AG04449 (cell line): ENCODE results near the gene TTC23L.

Source experiments
- CTCF ChIA-PET: fragments of 350-600 bp; formaldehyde crosslinking; extraction: SDS; loops from one replicate; lab custom pipeline; 2021; ENCODE audit warnings: antibody characterized with exemption; lab: Yijun Ruan, JAX
- POLR2A ChIA-PET: fragments of 400-600, 350-600 bp; formaldehyde crosslinking; extraction: SDS; loops from one replicate; lab custom pipeline; 2020; ENCODE audit warnings: antibody characterized with exemption, inconsistent platforms; lab: Yijun Ruan, JAX
- DNase-seq: peaks from one replicate; pipeline ENCODE4 v3.0.0-alpha.2; 2010; ENCODE audit warnings: low read depth, low spot score
- H3K4me3 ChIP-seq: 2 replicates; pipeline ENCODE4 v1.5.1; 2011; ENCODE audit warnings: low read depth, mild to moderate bottlenecking, control low read depth, low read length
- CTCF ChIP-seq: IDR thresholded peaks from one replicate; pipeline ENCODE4 v1.5.1; 2011; ENCODE audit warnings: mild to moderate bottlenecking, moderate library complexity, low read length, control low read depth, inconsistent platforms; ENCODE audit not compliant: insufficient read depth; ENCODE audit errors: missing control alignments

TTC23L gene

DNA sequence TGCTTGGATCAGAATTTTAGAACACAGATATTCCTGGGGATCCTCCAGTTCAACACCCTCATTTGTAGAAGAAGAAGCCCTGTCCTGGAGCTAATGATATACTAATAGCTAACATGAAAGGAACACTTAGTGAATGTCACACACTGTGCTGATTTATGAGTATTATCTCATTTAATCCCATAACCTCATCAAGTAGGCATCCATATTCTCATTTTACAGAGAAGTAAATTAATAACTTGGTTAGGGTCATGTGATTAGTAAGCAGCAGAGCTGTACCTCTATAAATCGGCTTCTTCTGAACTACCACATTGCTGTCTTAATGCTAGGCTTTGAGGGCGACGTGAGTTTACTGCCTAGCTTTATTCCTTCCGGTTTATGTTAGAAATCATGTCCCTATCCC is 6.0 kb downstream of the TTC23L start:
- TF ChIP-seq CTCF: no peak
- no peak overlapping the region for H3K4me3 ChIP-seq
- POLR2A ChIA-PET: no interaction called here
- no peak for DNase-seq
- CTCF ChIA-PET: no interaction called here

DNA sequence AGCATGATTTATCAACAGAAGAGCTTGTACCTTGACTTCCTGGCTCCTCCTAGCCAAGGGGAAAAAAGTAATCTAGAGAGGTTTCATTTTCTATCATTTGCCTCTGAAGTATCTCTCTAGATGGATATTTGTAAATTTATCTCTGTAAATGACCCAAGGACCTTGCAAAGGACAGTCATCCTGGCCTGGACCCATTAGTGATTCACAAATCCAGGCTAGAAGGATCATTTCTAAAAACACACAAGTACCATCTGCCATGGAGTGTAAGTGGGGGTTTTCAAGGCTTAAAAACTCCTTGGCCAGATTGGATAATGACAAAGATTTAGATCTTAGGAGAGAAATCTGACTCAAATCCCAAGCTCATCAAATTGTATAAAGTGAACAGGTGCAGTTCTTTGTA is 8.1 kb downstream of the TTC23L start:
- DNase-seq: no peak
- H3K4me3 ChIP-seq: no peak overlapping the region
- ChIA-PET POLR2A (no interaction called here), CTCF (no interaction called here)
- TF ChIP-seq CTCF: no peak

DNA sequence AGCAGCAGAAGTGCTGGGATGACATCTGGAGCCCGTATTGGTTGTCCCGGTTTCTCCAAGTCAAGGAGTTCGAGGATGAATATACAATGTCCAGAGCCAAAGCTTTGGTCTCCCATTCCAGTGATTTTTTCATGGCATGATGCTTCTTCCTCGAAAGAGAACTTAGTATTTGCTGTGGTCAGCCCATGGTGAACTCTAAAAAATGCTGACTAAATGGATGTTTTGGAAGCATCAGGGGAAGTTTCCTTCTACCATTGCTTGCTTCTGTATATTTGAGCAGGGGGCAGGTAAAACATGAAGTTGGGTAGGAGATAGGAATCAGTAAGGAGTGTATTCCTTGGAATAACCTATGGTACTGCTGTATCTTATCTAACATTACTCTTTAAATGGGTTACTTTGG is 8.6 kb downstream of the TTC23L start:
- POLR2A ChIA-PET: no interaction called here
- no peak for TF ChIP-seq CTCF
- H3K4me3 ChIP-seq: no peak overlapping the region
- DNase-seq: no peak
- CTCF ChIA-PET: no interaction called here

- no peak for TF ChIP-seq CTCF
- CTCF ChIA-PET: no interaction called here
- no peak overlapping the region for H3K4me3 ChIP-seq
- POLR2A ChIA-PET: no interaction called here
- no peak for DNase-seq
These were observed 9.3 kb downstream of the TTC23L start for GRCh38 chr5:34848230-34848629.

DNA sequence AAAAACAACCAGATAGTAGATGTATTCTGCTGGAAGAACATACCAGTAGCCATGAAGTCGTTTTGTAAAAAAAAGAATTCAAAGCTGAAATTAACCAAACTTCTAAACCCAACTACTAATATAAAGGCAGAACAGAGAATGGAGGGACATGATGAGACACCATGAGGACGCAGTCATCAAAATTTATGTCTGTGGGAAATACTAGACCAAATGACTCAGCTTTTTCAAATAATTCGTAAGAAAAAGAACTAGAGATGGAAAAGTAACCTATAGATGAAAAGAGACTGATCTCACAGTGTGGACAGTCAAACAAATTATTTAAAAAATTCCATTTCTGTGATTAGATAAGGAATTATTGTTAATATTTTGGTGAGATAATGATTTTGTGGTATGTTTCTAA is 10.3 kb downstream of the TTC23L start:
- CTCF ChIA-PET: interaction anchor here (1.3 kb wide), 1 partner anchor 326 kb away, joined by 3 read pairs; no protein-coding TSS in a partner anchor
- TF ChIP-seq CTCF: no peak
- POLR2A ChIA-PET: no interaction called here
- no peak for DNase-seq
- H3K4me3 ChIP-seq: no peak overlapping the region

- no peak for TF ChIP-seq CTCF
- no peak for DNase-seq
- H3K4me3 ChIP-seq: no peak overlapping the region
- ChIA-PET POLR2A (no interaction called here), CTCF (no interaction called here)
These were observed 15.7 kb downstream of the TTC23L start for GRCh38 chr5:34854459-34855174.
